GM18868 (cell line): ENCODE data around the gene PNPLA6.
"Not testable (repeated sequence)": the region's sequence is repeated elsewhere in the genome, so short reads cannot be mapped to it uniquely, and the experiment has no call there.

ENCODE experiments used
- ATAC-seq: cut with Tn5 transposase; IDR thresholded peaks from one replicate; pipeline ENCODE4 v1.9.1; 2021; ENCODE audit warnings: mild to moderate bottlenecking, moderate library complexity; ENCODE audit not compliant: unreplicated experiment

The PNPLA6 gene

DNA sequence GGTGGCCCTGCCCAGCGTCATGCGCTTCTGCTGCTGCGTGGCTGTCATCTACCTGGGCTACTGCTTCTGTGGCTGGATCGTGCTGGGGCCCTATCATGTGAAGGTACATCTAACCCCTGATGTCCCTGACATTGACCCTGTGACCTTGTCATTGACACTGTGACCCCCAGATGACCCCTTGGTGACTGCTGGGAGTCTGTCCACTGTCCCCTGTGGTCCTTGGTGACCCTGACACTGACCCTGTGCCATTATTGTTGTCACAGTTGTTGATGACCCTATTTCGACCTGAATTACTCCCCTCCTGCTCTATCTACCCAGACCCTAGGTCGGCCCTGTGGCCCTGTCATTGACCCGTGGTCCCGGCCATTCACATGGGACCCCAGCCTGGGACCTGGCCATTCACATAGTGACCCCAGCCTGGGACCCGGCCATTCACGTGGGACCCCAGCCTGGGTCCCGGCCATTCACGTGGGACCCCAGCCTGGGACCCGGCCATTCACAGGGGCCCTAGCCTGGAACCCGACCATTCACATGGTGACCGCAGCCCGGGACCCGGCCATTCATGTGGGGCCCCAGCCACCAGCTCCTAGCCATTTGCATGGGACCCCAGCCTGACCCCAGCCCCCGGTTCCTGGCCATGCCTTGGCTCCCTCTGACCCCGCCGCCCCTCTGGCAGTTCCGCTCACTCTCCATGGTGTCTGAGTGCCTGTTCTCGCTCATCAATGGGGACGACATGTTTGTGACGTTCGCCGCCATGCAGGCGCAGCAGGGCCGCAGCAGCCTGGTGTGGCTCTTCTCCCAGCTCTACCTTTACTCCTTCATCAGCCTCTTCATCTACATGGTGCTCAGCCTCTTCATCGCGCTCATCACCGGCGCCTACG, 5.7 kb upstream of the PNPLA6 start:
- no peak for ATAC-seq

DNA sequence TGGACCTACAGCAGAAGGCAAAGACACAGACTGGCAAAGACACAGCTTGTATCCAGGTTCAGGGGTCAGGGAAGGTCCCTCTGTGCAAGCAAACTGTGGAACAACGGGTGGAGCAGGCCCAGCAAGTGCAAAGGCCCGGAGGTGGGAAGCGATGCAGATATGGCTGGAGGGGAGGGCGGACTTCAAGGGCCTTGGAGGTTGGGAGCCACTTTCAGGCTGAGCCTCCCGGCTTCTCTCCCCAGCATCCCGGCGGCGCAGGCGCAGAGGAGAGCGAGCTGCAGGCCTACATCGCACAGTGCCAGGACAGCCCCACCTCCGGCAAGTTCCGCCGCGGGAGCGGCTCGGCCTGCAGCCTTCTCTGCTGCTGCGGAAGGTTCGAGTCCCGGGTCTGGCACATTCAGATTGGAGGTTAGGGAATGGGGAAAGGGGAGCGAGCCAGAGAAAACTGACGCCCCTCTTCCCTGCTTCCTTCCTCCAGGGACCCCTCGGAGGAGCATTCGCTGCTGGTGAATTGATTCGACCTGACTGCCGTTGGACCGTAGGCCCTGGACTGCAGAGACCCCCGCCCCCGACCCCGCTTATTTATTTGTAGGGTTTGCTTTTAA, 2.1 kb upstream of the PNPLA6 start:
- no peak for ATAC-seq

DNA sequence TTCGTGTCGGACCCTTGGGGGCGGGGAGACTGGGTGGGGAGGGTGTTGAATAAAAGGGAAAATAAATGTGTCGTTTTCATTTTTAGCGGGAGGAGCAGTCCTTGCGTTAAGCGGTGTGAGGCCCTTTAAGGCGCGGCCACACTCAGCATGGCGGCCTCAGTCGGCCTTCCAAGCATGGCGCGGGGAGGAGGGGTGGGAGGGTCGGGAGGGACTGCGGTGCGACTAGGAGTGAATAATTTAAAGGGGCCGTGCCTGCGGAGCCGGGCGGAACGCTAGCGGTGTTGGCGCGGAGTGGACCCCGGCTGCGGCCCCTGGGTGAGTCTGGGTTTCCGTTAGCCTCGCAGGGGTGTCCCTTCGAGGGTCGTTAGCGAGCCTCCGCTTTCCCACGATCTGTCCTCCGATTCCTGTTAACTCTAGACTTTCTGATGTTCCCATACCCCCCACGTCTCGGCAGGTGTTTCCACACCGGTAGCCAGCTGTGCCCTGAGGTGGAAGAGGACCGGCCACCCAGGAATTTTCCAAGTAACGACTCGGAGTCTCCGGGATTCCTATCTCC, 1.5 kb upstream of the PNPLA6 start:
- no peak for ATAC-seq

DNA sequence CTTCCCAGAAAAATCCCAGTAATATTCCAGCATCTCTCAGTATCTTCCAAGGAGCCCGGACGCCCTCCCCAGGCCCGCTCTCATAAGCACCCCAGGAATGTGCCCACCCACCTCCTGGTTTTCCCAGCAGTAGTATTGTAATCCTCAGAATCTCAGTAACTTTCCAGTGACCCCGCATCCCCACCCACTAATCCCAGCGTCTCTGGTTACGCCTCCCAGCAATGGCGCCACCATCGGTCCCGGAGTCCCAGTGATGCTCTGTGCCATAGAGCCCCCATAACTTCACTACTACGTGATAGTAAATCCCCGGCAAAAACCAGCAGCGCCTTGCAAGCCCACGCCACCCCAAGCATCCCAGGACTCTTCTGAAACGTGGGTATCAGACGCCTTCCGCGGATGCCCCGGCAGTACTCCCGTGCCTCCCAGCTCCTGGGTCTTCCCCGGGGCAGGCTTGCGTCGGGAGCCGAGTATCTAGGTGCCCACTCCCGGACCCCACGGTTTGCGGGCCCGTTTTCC, 928 bp upstream of the PNPLA6 start:
- no peak for ATAC-seq

DNA sequence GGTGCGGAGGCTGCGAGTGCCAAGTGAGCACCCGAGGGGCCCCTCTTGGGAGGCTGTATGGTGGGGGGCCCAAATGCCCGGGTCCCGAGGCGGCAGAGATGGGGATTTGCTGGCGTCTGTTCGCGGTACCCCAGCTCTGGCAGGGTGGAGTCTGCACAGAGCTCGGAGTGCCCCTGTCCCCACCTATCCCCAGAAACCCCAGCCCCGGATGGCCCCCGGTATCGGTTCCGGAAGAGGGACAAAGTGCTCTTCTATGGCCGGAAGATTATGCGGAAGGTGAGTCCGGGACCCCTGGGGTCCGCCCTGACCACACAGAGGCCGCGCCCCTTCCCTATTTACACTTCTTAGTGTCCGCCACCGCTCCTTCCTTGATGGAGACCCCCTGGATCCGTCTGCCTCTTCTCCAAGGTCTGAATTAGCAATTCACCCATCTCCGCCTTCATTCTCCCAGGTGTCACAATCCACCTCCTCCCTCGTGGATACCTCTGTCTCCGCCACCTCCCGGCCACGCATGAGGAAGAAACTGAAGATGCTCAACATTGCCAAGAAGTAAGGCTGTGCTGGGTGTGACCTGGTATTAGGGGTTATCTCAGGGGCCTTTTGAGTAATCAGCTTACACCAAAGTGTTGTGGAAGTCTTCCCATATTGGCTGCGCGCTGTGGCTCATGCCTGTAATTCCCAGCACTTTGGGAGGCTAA, 630 bp downstream of the PNPLA6 start:
- ATAC-seq = no peak

DNA sequence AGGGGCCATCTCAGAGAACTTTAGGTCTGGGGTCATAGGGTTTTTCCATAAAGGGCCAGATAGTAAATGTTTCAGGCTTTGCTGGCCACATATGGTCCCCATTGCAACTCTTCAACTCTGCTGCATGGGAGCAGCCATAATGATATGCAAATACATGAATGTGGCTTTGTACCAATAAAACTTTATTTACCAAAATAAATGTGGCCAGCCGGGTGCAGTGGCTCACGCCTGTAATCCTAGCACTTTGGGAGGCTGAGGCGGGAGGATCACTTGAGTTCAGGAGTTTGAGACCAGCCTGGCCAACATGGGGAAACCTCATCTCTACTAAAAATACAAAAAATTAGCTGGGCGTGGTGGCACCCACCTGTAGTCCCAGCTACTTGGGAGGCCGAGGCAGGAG, 3.5 kb downstream of the PNPLA6 start:
- ATAC-seq = not testable (repeated sequence)

DNA sequence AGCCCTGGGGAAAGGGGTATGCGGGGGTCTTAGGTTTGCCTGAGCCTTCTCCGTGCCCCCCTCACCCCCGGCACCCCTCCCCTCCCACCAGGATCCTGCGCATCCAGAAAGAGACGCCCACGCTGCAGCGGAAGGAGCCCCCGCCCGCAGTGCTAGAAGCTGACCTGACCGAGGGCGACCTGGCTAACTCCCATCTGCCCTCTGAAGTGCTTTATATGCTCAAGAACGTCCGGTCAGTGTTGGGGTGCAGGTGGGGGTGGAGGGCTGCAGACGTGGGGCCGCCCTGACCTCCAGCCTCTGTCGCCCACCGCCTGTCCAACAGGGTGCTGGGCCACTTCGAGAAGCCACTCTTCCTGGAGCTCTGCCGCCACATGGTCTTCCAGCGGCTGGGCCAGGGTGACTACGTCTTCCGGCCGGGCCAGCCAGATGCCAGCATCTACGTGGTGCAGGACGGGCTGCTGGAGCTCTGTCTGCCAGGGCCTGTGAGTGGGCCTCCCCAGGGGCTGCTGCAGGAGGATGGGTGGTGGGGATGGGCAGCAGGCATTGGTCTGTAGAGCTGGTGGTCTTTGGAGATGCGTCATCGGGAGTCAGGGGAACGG, 4.4 kb downstream of the PNPLA6 start:
- no peak for ATAC-seq

DNA sequence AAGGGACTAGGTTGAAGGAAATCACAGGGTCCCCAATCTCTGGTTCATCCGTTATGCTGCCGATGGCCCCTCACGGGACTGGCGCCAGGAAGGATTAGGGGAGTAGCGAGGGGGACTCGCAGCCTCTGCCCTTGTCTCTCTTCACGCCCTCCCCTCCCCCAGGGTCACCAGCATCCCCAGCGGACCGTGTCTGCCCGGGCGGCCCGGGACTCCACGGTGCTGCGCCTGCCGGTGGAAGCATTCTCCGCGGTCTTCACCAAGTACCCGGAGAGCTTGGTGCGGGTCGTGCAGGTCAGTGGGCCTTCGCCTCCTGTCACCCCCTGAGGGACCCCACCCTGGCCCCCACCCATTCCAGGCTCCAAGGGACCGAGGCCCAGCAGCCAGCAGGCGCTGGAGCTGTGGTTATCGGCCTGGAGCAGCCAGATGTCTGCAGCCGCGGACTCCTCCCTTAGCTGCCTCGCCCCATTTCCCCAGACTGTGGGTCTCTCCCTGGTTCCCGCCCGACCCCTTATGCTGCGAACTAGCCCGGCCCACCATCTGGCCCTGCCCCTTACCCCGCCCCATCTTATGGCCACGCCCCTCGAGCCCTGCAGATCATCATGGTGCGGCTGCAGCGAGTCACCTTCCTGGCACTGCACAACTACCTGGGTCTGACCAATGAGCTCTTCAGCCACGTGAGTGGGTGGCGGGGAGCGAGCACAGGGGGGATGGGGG, 5.4 kb downstream of the PNPLA6 start:
- no peak for ATAC-seq

DNA sequence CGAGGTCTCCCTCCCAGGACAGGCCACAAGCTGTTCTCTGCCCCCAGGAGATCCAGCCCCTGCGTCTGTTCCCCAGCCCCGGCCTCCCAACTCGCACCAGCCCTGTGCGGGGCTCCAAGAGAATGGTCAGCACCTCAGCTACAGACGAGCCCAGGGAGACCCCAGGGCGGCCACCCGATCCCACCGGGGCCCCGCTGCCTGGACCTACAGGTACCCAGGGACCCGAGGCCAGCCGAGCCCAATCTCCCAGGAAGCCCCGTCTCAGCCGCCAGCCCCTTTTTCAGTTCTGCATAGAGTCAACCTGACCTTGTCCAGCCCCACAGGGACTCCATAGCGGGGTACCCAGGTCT, 5.9 kb downstream of the PNPLA6 start:
- ATAC-seq = no peak

DNA sequence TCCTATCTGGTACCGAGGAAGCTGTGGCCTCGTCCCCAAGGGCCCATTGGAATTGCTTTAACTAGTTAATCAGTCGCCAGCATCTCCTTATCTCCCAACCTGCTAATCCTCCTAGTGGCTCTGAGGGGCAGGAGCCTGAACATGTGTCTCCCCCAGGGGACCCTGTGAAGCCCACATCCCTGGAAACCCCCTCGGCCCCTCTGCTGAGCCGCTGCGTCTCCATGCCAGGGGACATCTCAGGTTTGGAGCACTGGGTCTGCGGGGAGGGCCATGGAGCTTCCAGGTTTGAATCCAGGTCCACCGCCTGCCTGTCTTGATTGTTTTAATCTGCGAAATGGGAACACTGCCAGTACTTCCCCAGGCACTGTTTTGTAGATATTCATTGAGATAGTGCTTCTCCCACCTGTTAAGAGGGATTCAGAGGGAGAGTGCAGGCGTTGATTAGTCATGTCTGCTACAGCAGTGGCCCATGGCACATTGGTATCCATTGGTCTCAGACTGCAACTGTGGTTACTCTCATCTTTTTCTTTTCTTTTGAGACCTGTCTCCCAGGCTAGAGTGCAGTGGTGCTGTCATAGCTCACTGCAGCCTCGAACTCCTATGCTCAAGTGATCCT, 6.4 kb downstream of the PNPLA6 start:
- ATAC-seq = no peak

DNA sequence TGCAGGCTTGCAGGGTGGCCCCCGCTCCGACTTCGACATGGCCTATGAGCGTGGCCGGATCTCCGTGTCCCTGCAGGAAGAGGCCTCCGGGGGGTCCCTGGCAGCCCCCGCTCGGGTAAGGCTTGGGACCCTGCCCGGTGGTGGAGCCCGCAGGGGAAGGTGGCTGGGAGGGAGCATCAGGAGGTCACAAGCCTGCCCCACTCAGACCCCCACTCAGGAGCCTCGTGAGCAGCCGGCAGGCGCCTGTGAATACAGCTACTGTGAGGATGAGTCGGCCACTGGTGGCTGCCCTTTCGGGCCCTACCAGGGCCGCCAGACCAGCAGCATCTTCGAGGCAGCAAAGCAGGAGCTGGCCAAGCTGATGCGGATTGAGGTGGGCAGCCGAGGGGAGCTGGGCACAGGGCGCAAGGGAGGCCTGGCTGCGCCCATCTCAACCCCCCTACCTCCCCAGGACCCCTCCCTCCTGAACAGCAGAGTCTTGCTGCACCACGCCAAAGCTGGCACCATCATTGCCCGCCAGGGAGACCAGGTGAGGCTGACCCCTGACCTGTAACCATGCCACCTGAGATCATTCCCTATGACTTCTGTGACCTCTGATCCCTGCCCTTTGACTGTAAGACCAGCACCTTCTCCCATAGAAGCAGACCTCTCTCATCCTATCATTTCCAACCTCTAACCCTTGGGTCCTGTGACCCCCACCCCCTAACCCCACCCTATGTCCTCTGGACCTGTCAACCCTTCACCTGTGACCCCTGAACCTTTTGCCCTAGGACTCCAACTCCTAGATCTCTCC, 7.2 kb downstream of the PNPLA6 start:
- ATAC-seq = no peak

DNA sequence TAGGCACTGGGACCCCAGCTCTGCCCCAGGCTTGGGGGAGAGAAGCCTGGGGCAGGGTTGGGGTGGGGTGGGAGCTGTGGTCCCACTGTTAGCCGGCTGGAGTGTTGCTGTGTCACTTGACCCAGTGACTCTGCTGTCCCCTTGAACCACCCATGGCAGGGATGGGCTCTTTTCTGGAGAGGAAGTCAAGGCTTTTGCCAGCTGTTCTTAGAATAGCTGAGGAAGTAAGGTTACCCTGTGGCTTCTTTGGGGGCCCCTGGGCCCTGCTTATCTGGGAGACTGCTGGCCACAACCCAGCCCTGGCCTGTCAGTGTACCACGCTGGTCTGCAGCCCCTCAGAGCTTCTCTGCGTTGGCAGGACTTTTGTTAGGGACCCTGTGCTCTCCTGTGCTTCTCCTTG, 9.1 kb downstream of the PNPLA6 start:
- ATAC-seq = no peak

DNA sequence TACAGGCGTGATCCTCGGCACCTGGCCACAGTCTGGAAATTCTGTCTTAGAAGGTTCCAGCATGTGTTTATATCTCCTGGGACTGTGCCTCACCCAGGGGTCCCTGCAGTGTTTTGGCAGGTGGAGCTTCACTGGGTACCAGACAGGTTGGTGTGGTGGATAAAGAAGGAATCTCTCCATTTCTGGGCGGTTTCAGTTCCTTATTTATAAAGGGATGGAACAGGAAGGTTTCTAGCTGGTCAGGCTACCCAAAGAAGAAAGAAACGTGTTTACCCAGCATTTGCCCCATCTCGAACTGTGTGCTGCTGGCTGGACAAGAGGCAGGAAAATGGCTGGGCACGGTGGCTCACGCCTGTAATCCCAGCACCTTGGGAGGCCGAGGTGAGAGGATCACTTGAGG, 9.8 kb downstream of the PNPLA6 start:
- no peak for ATAC-seq

DNA sequence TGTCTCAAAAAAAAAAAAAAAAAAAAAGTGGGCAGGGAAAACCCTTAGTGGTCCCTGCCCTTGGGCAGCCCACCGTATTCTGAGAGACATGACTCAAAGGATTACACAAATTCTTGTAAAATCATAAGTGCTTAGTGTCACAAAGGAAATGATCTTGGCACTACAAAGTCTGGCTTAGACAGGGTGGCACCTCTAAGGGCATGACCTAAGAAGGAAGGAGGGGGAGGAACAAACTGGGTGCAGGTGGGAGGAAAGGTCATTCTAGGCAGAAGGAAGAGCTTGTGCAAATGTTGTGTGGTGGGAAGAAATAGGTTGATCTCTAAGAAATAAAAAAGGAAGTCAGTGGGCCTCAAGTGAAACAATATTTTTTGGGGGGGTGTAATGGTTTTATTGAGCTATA, 10.4 kb downstream of the PNPLA6 start:
- ATAC-seq = no peak

DNA sequence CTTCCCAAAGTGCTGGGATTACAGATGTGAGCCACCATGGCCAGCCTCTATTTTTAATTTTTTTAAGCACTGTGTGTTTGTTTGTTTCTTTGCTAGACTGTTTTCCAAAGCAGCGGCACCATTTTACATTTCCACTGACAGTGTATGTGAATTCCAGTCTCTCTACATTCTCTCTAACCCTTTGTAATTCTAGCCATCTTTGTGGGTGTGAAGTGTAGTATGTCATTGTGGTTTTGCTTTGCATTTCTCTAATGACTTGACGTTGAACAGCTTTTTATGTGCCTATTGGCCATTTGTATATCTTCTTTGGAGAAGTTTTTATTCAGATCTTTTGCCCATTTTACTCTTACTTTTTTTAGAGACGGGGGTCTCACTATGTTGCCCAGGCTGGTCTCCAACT, 11.6 kb downstream of the PNPLA6 start:
- ATAC-seq = no peak

DNA sequence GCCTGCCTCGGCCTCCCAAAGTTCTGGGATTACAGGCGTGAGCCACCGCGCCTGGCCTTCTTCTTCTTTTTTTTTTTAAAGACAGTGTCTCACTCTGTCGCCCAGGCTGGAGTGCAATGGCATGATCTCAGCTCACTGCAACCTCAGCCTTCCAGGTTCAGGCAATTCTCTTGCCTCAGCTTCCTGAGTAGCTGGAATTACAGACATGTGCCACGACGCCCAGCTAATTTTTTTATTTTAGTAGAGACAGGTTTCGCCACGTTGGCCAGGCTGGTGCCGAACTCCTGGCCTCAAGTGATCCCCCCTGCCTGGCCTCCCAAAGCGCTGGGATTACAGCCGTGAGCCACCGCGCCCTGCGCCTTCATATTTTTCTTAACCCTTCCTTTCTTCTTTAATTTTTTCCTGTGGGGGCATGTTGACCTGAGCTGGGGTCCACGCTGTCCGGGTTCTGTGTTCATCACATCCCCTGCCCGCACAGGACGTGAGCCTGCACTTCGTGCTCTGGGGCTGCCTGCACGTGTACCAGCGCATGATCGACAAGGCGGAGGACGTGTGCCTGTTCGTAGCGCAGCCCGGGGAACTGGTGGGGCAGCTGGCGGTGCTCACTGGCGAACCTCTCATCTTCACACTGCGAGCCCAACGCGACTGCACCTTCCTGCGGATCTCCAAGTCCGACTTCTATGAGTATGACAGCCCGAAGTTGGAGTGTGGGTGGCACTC, 14.1 kb downstream of the PNPLA6 start:
- no peak for ATAC-seq

DNA sequence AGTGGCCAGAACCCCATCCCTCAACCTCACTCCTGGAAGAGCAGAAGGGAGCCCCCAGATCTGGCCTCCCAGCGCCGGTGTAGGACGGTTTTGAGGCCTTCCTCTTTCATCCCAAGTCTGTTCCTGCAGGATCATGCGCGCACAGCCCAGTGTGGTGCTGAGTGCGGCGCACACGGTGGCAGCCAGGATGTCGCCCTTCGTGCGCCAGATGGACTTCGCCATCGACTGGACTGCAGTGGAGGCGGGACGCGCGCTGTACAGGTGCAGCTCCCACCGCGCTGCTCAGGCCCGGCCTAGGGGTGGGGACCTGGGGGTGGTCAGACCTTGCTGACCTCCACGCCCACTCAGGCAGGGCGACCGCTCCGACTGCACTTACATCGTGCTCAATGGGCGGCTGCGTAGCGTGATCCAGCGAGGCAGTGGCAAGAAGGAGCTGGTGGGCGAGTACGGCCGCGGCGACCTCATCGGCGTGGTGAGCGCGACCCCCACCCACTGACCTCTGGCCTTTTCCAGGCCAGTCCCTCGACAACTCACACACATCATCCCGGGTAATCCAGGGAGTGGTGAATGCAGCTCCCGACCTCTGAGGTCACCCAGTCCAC, 14.8 kb downstream of the PNPLA6 start:
- no peak for ATAC-seq
